BLaER1 treated with 17β-estradiol and CSF1 and Interleukin-3, amounts not matched to agents 10 nM and 100 nM (cell line): ENCODE data around the gene HOGA1.

Source experiments
- H3K27ac ChIP-seq, 11 experiments: shearing (Covaris generic); formaldehyde crosslinking; 2 replicates each; pipeline ENCODE4 v1.8.1; 2022
- H3K27me3 ChIP-seq, 11 experiments: shearing (Covaris generic); formaldehyde crosslinking; 2 replicates each; pipeline ENCODE4 v1.8.1; 2022
- H3K36me3 ChIP-seq, 11 experiments: shearing (Covaris generic); formaldehyde crosslinking; 2 replicates each; pipeline ENCODE4 v1.8.1; 2022
- H3K4me1 ChIP-seq, 10 experiments: shearing (Covaris generic); formaldehyde crosslinking; 2 replicates each; pipeline ENCODE4 v1.8.1; 2022
- H3K4me2 ChIP-seq, 11 experiments: shearing (Covaris generic); formaldehyde crosslinking; 2 replicates each; pipeline ENCODE4 v1.8.1; 2022
- H3K4me3 ChIP-seq, 10 experiments: shearing (Covaris generic); formaldehyde crosslinking; 2 replicates each; pipeline ENCODE4 v1.8.1; 2022
- H3K9ac ChIP-seq, 11 experiments: shearing (Covaris generic); formaldehyde crosslinking; 2 replicates each; pipeline ENCODE4 v1.8.1; 2022
- H3K9me3 ChIP-seq, 11 experiments: shearing (Covaris generic); formaldehyde crosslinking; replicated peaks in 1 of 11; 2 replicates each; pipeline ENCODE4 v1.8.1; 2022
- H4K20me1 ChIP-seq, 11 experiments: shearing (Covaris generic); formaldehyde crosslinking; 2 replicates each; pipeline ENCODE4 v1.8.1; 2022
- Cebpa-rat ChIP-seq, 11 experiments: shearing (Covaris generic); IDR thresholded peaks; 2 replicates each; pipeline ENCODE4 v1.8.1; 2022

Gene HOGA1

GRCh38 chr10:97584060-97584797 is at the start of gene HOGA1:
Gene HOGA1 (plus strand): TSS chr10:97584389. CDS start chr10:97584704, 315 bp downstream.
- Histone ChIP-seq H3K27ac (no peak within 1 kb of the TSS), H3K4me3 (no peak within 1 kb of the TSS), H3K4me2 (0 out of 22 replicates have a peak within 1 kb of the TSS, but pooled peaks of 1 of the 11 experiments have one; percentile 19)

GRCh38 chr10:97534746-97535367 is 49.3 kb upstream of the HOGA1 start:
- Histone ChIP-seq H3K4me3 (no peak overlapping the region), H3K36me3 (no peaks in the 10 kb centered on the region), H3K4me1 (peaks cover 0 to 7% (median 2%) of the 10 kb centered on the region in 10 experiments; a peak in 9 of 20 replicates), H4K20me1 (peaks cover 0 to 22% (median 0%) of the 10 kb centered on the region in 11 experiments; a peak in 4 of 22 replicates), H3K9ac (no peak overlapping the region), H3K9me3 (peaks cover 0 to 2% (median 0%) of the 10 kb centered on the region in 11 experiments; a peak in 5 of 22 replicates), H3K4me2 (no peak overlapping the region), H3K27ac (no peak overlapping the region), H3K27me3 (no peaks in the 10 kb centered on the region)
- no peak for TF ChIP-seq Cebpa-rat (IDR thresholded peaks at IDR 0.05)

More at GRCh38 chr10:97584060-97584797, at the start of gene HOGA1:
- Histone ChIP-seq H3K36me3 (no peaks in the 10 kb centered on the region), H4K20me1 (no peaks in the 10 kb centered on the region; a peak in 1 of 22 replicates), H3K27me3 (no peaks in the 10 kb centered on the region), H3K4me1 (no peaks in the 10 kb centered on the region), H3K9me3 (no peaks in the 10 kb centered on the region), H3K9ac (no peak within 1 kb of the TSS)
- TF ChIP-seq Cebpa-rat (IDR thresholded peaks at IDR 0.05) = no peak

DNA sequence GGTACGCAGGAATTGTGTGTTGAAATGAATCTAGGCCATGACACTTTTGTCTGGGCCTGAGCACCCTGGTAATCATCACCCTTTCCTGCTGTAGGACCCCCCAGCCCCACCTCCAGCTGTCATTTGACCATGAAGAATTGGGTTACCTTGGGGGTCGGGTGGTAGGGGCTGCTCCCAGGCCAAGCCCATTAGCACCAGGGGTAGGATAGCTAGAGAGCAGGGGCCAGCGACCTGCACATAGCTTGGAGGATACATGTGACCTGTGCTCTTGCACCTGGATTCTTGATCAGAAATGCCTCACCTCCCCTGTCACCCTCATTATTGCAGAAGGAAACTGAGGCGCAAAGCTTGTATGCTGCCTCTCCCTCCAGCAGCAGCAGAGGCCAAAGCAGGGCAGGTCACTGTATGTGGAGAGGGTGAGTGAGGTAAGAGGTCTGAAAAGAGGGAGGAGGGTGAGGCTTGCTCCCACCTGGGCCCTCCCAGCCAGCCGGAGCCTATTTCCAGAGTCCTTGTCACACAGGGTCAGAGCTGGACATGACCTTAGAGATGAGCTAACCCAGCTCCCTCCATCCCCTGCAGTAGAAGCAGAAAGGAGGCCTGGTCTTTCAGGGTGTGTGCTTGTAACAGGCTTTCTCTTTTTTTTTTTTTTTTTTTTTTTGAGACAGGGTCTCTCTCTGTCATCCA is 46.9 kb upstream of the HOGA1 start:
- H3K9me3 ChIP-seq = no peaks in the 10 kb centered on the region
- H3K4me1 ChIP-seq = peaks cover 7 to 31% (median 19%) of the 10 kb centered on the region in 10 experiments
- no peak overlapping the region for H3K27ac ChIP-seq
- no peak overlapping the region for H3K4me3 ChIP-seq
- no peaks in the 10 kb centered on the region for H3K27me3 ChIP-seq
- H3K36me3 ChIP-seq = no peaks in the 10 kb centered on the region
- peaks cover 0 to 19% (median 0%) of the 10 kb centered on the region in 11 experiments; a peak in 5 of 22 replicates for H4K20me1 ChIP-seq
- no peak for TF ChIP-seq Cebpa-rat (IDR thresholded peaks at IDR 0.05)
- H3K4me2 ChIP-seq = no peak overlapping the region
- no peak overlapping the region for H3K9ac ChIP-seq

DNA sequence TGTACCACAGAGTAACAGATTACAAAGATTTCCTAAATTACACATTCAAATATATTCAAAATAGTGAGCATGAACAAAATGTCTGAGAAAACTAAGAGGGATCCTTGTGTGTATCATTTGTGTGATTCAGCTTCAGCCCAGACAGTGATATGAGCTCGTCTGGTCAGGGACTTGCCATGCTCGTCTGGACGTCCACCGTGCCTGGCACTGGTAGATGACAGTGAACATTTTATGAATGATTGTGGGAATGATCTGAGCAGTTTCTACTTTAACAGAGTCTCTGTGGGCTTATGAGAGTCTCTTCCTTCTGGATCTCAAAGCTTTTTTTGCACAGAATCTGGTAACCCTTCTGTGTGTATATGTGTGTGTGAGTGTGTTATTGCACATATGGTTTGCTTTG is 45.8 kb upstream of the HOGA1 start:
- Histone ChIP-seq H3K4me2 (no peak overlapping the region), H3K27me3 (no peaks in the 10 kb centered on the region), H4K20me1 (peaks cover 0 to 17% (median 0%) of the 10 kb centered on the region in 11 experiments; a peak in 4 of 22 replicates), H3K4me3 (no peak overlapping the region), H3K27ac (no peak overlapping the region), H3K9me3 (no peaks in the 10 kb centered on the region), H3K4me1 (peaks cover 18 to 42% (median 30%) of the 10 kb centered on the region in 10 experiments), H3K36me3 (no peaks in the 10 kb centered on the region), H3K9ac (no peak overlapping the region)
- no peak for TF ChIP-seq Cebpa-rat (IDR thresholded peaks at IDR 0.05)

DNA sequence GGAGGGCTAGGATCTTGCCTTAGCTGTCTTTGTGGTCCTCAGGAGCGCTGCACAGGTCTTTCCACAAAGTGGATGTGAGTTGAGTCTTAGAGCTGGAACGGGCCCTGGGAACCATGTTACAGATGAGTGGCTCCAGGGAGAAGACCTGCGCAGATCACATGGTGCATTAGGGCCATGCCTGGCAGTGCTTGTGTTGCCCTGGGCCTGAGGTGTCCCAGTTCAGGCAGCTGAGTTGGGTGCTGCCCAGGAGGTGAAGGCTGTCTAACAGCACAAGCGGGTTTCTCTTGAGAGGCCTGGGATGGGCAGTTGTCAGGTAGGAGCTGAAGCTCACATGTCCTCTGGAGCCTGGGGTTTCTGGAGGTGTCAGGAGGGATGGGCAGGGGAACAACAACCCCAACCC is 45.4 kb upstream of the HOGA1 start:
- Histone ChIP-seq H3K36me3 (no peaks in the 10 kb centered on the region), H3K4me3 (no peak overlapping the region), H3K4me1 (peaks cover 22 to 46% (median 34%) of the 10 kb centered on the region in 10 experiments), H3K4me2 (no peak overlapping the region), H4K20me1 (peaks cover 0 to 17% (median 0%) of the 10 kb centered on the region in 11 experiments; a peak in 4 of 22 replicates), H3K27me3 (no peaks in the 10 kb centered on the region), H3K9ac (no peak overlapping the region), H3K9me3 (no peaks in the 10 kb centered on the region), H3K27ac (no peak overlapping the region)
- TF ChIP-seq Cebpa-rat (IDR thresholded peaks at IDR 0.05) = no peak

DNA sequence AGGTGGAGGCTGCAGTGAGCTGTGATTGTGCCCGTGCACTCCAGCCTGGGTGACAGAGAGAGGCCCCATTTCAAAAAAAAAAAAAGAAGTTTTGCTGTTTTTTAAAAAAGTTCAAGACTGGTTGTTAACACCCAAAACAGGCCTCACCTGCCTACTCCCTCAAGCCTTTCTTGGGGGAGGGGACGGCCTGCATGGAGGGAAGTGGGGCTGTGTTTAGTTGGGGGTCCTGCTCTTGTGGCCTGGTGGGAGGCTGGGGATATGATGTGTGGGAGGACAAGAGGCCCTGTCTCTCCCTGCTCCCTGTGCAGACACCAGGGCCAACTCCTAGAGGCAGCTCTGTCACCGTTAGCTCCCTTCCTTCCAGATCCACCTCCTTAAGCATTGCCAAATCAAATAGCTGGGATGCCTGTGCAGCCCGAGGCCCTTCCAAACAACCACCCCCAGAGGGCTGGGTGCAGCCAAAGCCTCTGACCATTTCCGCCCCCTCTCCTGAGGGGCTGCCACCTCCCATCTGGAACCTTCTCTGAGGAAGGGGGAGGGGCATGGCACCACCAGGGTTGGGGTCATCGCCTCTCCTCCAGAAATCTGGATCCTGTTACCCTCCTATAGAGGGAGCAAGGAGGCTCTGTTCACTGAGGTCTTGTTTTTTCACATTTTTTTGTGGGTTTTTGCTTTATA is 44.5 kb upstream of the HOGA1 start:
- Histone ChIP-seq H4K20me1 (peaks cover 0 to 17% (median 0%) of the 10 kb centered on the region in 11 experiments; a peak in 4 of 22 replicates), H3K9ac (no peak overlapping the region), H3K27ac (no peak overlapping the region), H3K4me1 (peaks cover 23 to 55% (median 40%) of the 10 kb centered on the region in 10 experiments), H3K4me3 (no peak overlapping the region), H3K9me3 (no peaks in the 10 kb centered on the region), H3K4me2 (peak overlapping the region in 4 of 11 experiments; percentile 3 to 86 (median 8); a peak in 2 of 22 replicates), H3K27me3 (no peaks in the 10 kb centered on the region), H3K36me3 (no peaks in the 10 kb centered on the region)
- TF ChIP-seq Cebpa-rat (IDR thresholded peaks at IDR 0.05) = no peak

DNA sequence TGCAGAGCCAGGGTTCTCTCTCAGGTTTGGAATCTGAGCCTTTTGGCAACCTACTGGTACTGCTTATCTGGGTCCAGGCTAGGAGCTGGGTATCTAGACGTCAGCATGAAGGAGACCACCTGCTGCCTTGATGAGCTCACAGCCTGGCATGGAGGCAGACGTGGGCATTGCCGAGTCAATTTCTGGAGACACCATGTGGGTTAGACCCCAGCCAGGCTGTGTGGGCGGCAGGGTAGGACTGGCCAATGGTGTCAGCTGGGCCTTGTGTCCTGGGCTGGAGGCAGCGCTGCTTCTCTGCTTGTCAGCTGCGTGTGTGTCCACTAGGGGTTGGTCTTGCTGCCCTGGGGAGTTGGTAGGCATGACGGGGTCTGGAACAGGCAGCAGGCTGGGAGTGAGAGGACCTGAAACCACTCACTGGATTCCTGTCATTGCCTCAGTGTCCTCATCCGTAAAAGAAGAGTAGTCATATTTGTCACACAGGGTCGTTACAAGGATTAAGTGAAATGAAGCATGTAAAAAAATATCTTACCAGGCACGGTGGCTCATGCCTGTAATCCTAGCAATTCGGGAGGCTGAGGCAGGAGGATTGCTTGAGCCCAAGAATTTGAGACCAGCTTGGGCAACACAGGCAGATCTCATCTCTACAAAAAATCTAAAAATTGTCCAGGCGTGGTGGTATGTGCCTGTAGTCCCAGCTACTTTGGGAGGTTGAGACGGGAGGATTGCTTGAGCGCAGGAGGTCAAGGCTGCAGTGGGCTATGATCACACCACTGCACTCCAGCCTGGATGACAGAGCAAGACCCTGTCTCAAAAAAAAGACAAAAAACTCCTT is 43.3 kb upstream of the HOGA1 start:
- no peak overlapping the region for H3K4me3 ChIP-seq
- no peak for TF ChIP-seq Cebpa-rat (IDR thresholded peaks at IDR 0.05)

More for the DNA sequence above, 43.3 kb upstream of the HOGA1 start:
- Histone ChIP-seq H3K27ac (0 out of 22 replicates have a peak overlapping the region, but pooled peaks of 1 of the 11 experiments have one; percentile 9), H3K4me1 (peaks cover 23 to 65% (median 40%) of the 10 kb centered on the region in 10 experiments), H3K9ac (0 out of 22 replicates have a peak overlapping the region, but pooled peaks of 1 of the 11 experiments have one; percentile 23), H3K9me3 (no peaks in the 10 kb centered on the region), H3K27me3 (no peaks in the 10 kb centered on the region), H3K4me2 (peak overlapping the region in 6 of 11 experiments; percentile 86 to 95 (median 93); a peak in 9 of 22 replicates), H3K36me3 (no peaks in the 10 kb centered on the region), H4K20me1 (peaks cover 0 to 17% (median 0%) of the 10 kb centered on the region in 11 experiments; a peak in 4 of 22 replicates)
